ENCODE data around the gene PTBP2.

- TF ChIP-seq, protein P1, sequence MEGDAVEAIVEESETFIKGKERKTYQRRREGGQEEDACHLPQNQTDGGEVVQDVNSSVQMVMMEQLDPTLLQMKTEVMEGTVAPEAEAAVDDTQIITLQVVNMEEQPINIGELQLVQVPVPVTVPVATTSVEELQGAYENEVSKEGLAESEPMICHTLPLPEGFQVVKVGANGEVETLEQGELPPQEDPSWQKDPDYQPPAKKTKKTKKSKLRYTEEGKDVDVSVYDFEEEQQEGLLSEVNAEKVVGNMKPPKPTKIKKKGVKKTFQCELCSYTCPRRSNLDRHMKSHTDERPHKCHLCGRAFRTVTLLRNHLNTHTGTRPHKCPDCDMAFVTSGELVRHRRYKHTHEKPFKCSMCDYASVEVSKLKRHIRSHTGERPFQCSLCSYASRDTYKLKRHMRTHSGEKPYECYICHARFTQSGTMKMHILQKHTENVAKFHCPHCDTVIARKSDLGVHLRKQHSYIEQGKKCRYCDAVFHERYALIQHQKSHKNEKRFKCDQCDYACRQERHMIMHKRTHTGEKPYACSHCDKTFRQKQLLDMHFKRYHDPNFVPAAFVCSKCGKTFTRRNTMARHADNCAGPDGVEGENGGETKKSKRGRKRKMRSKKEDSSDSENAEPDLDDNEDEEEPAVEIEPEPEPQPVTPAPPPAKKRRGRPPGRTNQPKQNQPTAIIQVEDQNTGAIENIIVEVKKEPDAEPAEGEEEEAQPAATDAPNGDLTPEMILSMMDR (conservative IDR thresholded peaks at IDR 0.05; ENCODE audit: low read depth, low read length), result no peak
- no peak for TF ChIP-seq EZH2 (IDR thresholded peaks at IDR 0.05; ENCODE audit: borderline replicate concordance, low read depth, low read length, poor library complexity, severe bottlenecking)
Observed at GRCh38 chr1:96723936-96724335, 2.4 kb downstream of the PTBP2 start.
